HG03064 (cell line): ENCODE measurements around the gene PPTC7.
"Not testable (repeated sequence)": the region's sequence is repeated elsewhere in the genome, so short reads cannot be mapped to it uniquely, and the experiment has no call there.

Experiments used
- ATAC-seq: cut with Tn5 transposase; IDR thresholded peaks from one replicate; pipeline ENCODE4 v1.9.1; 2021; ENCODE audit warnings: low read depth; ENCODE audit not compliant: unreplicated experiment

PPTC7 gene

DNA sequence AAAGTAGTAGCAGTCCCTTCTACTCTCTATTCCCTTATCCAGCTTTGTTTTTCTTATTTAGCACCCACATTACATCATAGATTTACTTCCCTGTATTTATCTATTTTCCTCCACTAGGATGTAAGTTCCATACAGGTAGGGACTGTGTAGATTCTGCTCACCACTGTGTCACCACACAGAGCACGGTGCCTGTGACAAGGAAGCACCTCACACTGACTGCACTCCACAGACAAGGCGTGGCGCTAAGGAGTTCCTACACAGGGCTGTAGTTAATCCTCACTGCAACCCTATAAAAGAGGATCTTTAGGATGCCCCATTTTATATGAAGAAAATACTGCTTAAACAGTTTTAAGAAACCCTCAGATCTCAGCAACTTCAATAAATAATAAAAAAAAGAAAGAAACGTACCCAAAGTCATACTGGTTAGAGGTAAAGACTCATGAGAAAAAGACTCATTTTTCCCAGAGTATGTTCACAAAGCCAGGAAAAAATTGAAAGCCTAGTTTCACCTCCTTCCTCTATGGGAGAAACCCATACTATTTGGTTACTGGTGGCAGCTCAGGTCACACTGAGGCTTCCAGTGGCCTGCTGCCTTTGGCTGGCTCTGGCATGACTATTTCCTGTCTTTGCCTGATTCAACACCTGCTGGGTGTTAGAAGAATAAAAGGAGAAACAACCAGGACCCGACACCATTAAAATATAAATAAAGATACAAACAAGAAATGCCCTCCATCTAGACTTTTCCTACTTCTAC is 44.1 kb downstream of the PPTC7 start:
- ATAC-seq: no peak

- ATAC-seq: no peak
These were observed 45.3 kb downstream of the PPTC7 start for GRCh38 chr12:110537605-110538409.

- no peak for ATAC-seq
These were observed 46.1 kb downstream of the PPTC7 start for GRCh38 chr12:110536834-110537604.

- ATAC-seq: no peak
These were observed 48.3 kb downstream of the PPTC7 start for GRCh38 chr12:110534811-110535210.

DNA sequence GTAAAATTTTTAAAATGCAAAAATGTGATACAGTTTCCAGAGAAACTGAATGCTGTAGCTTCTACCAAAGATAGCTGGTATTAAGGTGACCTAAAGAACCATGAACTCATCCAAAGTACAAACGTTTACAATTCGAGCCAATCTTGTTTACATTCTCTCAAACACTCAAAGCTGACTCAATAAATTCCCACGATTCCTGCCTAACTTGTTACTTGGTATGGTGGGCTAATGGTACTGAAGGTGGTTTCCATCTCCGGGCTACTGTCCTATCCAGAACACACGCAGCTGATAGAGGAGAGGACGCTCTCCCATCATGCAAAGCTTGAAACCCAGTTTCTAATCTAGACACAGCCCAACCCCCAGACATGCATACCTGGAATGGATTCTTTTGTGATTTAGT is 49.5 kb downstream of the PPTC7 start:
- no peak for ATAC-seq

GRCh38 chr12:110532644-110533043 is 50.5 kb downstream of the PPTC7 start:
- no peak for ATAC-seq

GRCh38 chr12:110531741-110532333 is 51.3 kb downstream of the PPTC7 start:
- ATAC-seq: peak; percentile 84

- no peak for ATAC-seq
These were observed 52.6 kb downstream of the PPTC7 start for GRCh38 chr12:110530511-110530910.

GRCh38 chr12:110528277-110528839 is 54.8 kb downstream of the PPTC7 start:
- ATAC-seq: no peak

DNA sequence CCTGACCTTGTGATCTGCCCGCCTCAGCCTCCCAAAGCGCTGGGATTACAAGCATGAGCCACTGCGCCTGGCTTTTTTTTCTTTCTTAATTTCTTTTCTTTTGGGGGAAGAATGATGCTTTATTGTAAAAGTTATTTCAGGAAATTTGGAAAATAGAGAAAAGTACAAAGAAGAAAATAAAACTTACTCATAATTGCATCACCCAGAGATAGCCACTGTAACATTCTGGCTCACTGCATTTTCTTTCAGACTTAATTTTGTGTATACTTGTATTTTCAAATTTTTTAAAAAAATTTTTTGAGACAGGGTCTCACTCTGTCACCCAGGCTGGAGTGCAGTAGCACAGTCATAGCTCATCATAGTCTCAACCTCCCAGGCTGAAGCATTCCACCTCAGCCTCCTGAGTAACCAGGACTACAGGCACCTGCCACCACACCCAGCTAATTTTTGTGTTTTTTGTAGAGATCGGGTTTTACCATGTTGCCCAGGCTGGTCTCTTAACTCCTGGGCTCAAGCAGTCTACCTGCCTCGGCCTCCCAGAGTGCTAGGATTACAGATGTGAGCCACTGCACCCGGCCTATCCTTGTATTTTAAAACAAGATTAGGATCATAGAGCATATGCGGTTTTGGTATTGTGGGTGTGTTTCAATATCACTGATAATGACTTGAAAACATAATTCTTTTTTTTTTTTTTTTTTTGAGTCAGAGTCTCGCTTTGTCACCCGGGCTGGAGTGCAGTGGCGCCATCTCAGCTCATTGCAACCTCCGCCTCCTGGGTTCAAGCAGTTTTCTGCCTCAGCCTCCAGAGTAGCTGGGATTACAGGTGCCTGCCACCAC is 62.0 kb downstream of the PPTC7 start:
- ATAC-seq: not testable (repeated sequence)

GRCh38 chr12:110518014-110518413 is 65.1 kb downstream of the PPTC7 start:
- not testable (repeated sequence) for ATAC-seq

GRCh38 chr12:110516995-110517394 is 66.1 kb downstream of the PPTC7 start:
- ATAC-seq: no peak

GRCh38 chr12:110514363-110514762 is 68.8 kb downstream of the PPTC7 start:
- no peak for ATAC-seq

DNA sequence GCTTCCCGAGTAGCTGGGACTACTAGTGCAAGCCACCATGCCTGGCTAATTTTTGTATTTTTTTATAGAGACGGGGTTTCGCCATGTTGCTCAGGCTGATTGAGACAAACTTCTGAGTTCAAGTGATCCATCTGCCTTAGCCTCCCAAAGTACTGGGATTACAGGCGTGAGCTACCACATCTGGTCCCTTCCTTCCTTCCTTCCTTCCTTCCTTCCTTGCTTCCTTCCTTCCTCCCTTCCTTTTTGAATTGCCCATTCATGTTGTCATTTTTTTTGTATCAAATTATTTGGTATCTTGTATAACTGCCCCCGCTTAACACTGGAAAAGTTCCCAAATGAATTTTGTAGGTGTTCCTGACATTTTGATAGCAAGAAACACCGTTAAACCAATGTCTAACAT is 69.3 kb downstream of the PPTC7 start:
- ATAC-seq: no peak

DNA sequence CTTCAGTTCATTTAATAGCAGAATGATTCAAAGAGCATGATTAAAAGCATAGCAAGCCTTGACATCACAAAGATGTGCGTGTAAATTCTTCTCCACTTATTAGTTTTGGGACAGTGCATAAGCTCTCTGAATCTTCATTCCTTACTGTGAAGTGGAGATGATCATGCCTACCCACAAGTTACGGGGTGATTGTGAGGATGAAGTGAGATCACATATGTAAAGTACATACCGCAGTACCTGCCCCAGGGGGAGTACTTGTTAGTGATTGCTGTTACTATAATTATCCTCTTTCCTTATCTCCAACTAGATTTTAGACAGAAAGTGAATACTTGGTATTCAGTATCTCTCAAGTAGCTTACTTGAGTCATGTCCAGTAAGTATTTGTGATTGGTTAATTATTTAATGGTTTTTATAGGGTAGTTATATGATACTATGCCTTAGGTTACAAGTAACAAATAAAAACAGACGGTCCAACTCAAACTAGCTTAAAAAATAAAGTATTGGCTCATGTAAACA is 75.0 kb downstream of the PPTC7 start:
- ATAC-seq: no peak

DNA sequence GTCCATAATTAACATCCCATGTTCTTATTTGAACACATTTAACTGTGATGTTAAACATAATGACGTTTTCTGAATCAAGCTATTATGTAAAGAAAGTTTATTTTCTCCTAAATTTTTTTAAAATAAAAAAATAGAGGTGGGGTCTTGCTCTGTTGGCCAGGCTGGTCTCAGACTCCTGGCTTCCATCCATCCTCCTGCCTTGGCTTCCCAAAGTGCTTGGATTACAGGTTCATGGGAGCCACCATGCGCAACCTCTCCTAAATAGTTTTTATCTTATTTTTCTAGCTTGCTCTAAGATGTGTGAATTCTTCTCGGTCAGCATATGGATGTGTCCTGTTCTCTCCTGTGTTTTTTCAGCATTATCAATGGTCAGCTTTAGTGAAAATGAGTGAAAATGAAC is 77.8 kb downstream of the PPTC7 start:
- ATAC-seq: no peak

GRCh38 chr12:110503432-110503831 is 79.7 kb downstream of the PPTC7 start:
- no peak for ATAC-seq

DNA sequence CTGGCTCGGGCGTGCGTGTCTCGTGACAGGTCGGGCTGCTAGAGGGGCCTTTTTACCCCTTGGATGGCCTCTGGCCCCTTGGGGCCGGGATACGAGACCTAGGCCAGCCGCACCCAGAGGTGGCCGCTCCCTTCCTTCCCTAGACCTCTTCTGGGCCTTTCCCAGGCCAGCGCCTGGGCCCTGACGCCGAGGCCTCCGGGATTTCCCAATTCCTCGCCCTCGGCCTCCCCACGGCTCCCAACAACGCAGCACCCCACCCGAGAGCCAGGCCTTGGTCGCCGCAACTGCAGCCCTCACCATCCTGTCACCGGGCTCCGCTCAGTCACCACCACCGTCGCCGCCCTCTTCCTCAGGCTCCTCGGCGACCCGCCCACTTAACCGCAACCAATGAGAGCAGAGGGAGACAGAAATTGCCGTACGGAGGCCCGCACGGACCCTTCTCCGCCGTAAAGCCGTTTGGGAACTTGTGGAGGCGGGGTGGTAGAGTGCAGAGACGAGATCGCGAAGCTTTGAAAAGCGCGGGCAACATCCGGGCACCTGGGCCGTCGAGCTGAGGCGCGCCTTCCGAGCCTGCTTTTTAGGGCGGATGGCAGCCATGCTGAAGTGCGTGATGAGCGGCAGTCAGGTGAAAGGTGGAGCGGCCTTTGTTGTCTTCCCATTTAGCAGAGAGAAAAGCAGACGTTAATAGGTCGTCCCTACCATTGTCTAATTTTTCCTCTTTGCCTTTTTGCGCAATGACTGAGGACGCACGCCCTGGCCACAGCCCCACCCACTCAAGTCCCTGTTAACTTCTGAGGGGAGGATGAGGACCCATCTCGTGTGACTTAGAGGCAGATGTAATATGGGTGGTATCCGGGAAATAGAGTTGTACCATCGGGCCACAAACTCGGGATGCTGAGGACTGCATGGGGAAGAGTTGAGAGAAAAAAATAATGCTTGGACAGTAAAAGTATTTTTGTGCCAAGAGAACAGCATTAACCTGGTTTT is 81.1 kb downstream of the PPTC7 start, which contains the start of the genes RAD9B and VPS29:
RAD9B (plus strand) TSS at position 580 of the 987 bp plus-strand sequence; CDS start at position 587, 7 bp downstream.
VPS29 (minus strand) TSS at position 360 of the 987 bp plus-strand sequence; CDS start at position 300, 60 bp downstream.
- ATAC-seq: peak; percentile 91
